SIG-M5 treated with dmso at 0.1 percent for 504 hours (cell line): ENCODE measurements around the gene OR10A6.

Experiments
- DNase-seq: peaks from one replicate; lab custom pipeline; 2025; ENCODE audit not compliant: unreplicated experiment; lab: John Stamatoyannopoulos, UW

The OR10A6 gene

GRCh38 chr11:7911011-7911410 is 20.1 kb downstream of the OR10A6 start:
- DNase-seq: no peak

- no peak for DNase-seq
Observed at GRCh38 chr11:7910286-7910788, 20.7 kb downstream of the OR10A6 start.

GRCh38 chr11:7909585-7910285 is 21.3 kb downstream of the OR10A6 start:
- no peak for DNase-seq

- no peak for DNase-seq
Observed at GRCh38 chr11:7907121-7907520, 23.9 kb downstream of the OR10A6 start.

- no peak for DNase-seq
Observed at GRCh38 chr11:7906481-7906880, 24.6 kb downstream of the OR10A6 start.

GRCh38 chr11:7905961-7906429 is 25.1 kb downstream of the OR10A6 start:
- DNase-seq: no peak

- no peak for DNase-seq
Observed at GRCh38 chr11:7905549-7905948, 25.5 kb downstream of the OR10A6 start.

- no peak for DNase-seq
Observed at GRCh38 chr11:7904917-7905316, 26.2 kb downstream of the OR10A6 start.

- no peak for DNase-seq
Observed at GRCh38 chr11:7903940-7904339, 27.1 kb downstream of the OR10A6 start.

GRCh38 chr11:7901319-7901854 is 29.7 kb downstream of the OR10A6 start:
- no peak for DNase-seq

- DNase-seq: no peak
Observed at GRCh38 chr11:7900686-7901085, 30.4 kb downstream of the OR10A6 start.

- no peak for DNase-seq
Observed at GRCh38 chr11:7899418-7899817, 31.6 kb downstream of the OR10A6 start.

- no peak for DNase-seq
Observed at GRCh38 chr11:7898666-7899283, 32.3 kb downstream of the OR10A6 start.

- no peak for DNase-seq
Observed at GRCh38 chr11:7896009-7896785, 34.9 kb downstream of the OR10A6 start.

GRCh38 chr11:7894251-7894650 is 36.8 kb downstream of the OR10A6 start:
- DNase-seq: no peak

- no peak for DNase-seq
Observed at GRCh38 chr11:7893796-7894195, 37.3 kb downstream of the OR10A6 start.

- DNase-seq: peak; percentile 56
Observed at GRCh38 chr11:7892840-7893254, 38.2 kb downstream of the OR10A6 start.

- DNase-seq: peak; percentile 46
Observed at GRCh38 chr11:7892059-7892699, 38.9 kb downstream of the OR10A6 start.

- DNase-seq: no peak
Observed at GRCh38 chr11:7890417-7891172, 40.5 kb downstream of the OR10A6 start.

- DNase-seq: no peak
Observed at GRCh38 chr11:7889985-7890384, 41.1 kb downstream of the OR10A6 start.
